Right lobe of liver (tissue), 6 donors: ENCODE measurements around the gene SPOCK2. TPM values are rescaled to one million over a fixed set of nuclear protein-coding genes. Genes with fewer than 3 reads are reported as not detected.

Source experiments
- ATAC-seq, 4 donors: fragments of 200-7000 bp; cut with Tn5 transposase; one replicate each; pipeline ENCODE4 v1.9.1; 2020; ENCODE audit warnings: mild to moderate bottlenecking in 4 of 4, moderate library complexity in 4 of 4
- DNase-seq, 3 donors: peaks; one replicate each; pipeline ENCODE4 v3.0.0-alpha.2; 2020
- H3K27ac ChIP-seq, 3 donors: fragments of 200-600 bp; one replicate each; pipeline ENCODE4 v1.8.0; 2022
- H3K27me3 ChIP-seq, 2 donors: fragments of 200-600 bp; one replicate each; pipeline ENCODE4 v1.8.0; 2022
- H3K36me3 ChIP-seq, 4 donors: fragments of 200-600 bp; sonication (generic) in 1 of 4; one replicate each; pipeline versions ENCODE4 v1.5.1 to v1.8.0; 2017 to 2022; ENCODE audit warnings: control low read depth in 1 of 4
- H3K4me1 ChIP-seq, 4 donors: fragments of 200-600 bp; sonication (generic) in 1 of 4; one replicate each; pipeline versions ENCODE4 v1.5.1 to v1.8.0; 2017 to 2022; ENCODE audit warnings: control low read depth in 1 of 4
- H3K4me3 ChIP-seq, 3 donors: fragments of 200-600 bp; one replicate each; pipeline ENCODE4 v1.8.0; 2022
- H3K9me3 ChIP-seq, 4 donors: fragments of 200-600 bp; sonication (generic) in 1 of 4; one replicate each; pipeline versions ENCODE4 v1.5.1 to v1.8.0; 2017 to 2022; ENCODE audit warnings: control low read depth in 1 of 4
- CTCF ChIP-seq, 4 donors: fragments of 200-600 bp in 3 of 4; fragments of 450-650 bp in 1 of 4; IDR thresholded peaks; one replicate each; pipeline versions ENCODE4 v1.5.1 to v1.8.0; 2016 to 2022; ENCODE audit warnings: antibody characterized with exemption in 4 of 4, mild to moderate bottlenecking in 2 of 4
- POLR2A ChIP-seq: fragments of 450-650 bp; IDR thresholded peaks from one replicate; pipeline ENCODE4 v1.6.1; 2017; ENCODE audit warnings: antibody characterized with exemption, mild to moderate bottlenecking
- WGBS: methylation state at CpG from one replicate; pipeline ENCODE4 v1.1.6; 2018; ENCODE audit warnings: low coverage, low lambda C conversion rate; ENCODE audit not compliant: insufficient coverage; ENCODE audit errors: missing lambda C conversion rate; 5-methylcytosine and 5-hydroxymethylcytosine counted together
- intact Hi-C, 2 donors: fragments of 100-400 bp; cut with DNase I; formaldehyde crosslinking; loops; one replicate each; pipeline versions ENCODE4 v1.11.2 to v1.14.1; 2022
- total RNA-seq, 6 experiments: library from RNA; depleted of rRNA in 2 of 6; stranded (reverse); fragments of >200 nt in 2 of 6; fragmentation: NEBNext Ultra II Directional in 3 of 6; extraction: Animal tissue kit (Norgen Biotek cat#: 25700) in 3 of 6; gene quantifications; one replicate each; pipeline versions ENCODE4 v1.1.0 to v1.2.4, GENCODE V29; 2016 to 2023
- donor health status: DM: no; HTN: yes; CAD: no.
- donor health status: DM: no; HTN: no; CAD: no.
- donor health status: DM: no; HTN: no; CAD: no.
- donor health status: DM: no; HTN: yes; CAD: no.
- donor health status: DM: no; HTN: yes; CAD: no.

The SPOCK2 gene
- total RNA-seq, 6 experiments from 2014 or later: 0.72 to 3.0 (median 1.2) TPM

GRCh38 chr10:72082856-72083789 is 5.2 kb downstream of the SPOCK2 start:
- DNase-seq (no peak), ATAC-seq (no peak)
- peaks cover 0 to 6% (median 2%) of the 10 kb centered on the region in 4 donors for H3K4me1 ChIP-seq
- TF ChIP-seq CTCF (IDR thresholded peaks at IDR 0.05) (no peak), POLR2A (no peak)
- H3K27ac ChIP-seq: no peak overlapping the region
- H3K27me3 ChIP-seq: peaks cover 0 to 9% of the 10 kb centered on the region in 2 donors
- WGBS: 71% methylated on average over 3 of the region's 6 CpGs
- intact Hi-C loops: no loop called here
- no peaks in the 10 kb centered on the region for H3K36me3 ChIP-seq
- H3K9me3 ChIP-seq: no peaks in the 10 kb centered on the region
- no peak overlapping the region for H3K4me3 ChIP-seq

- Histone ChIP-seq H3K36me3 (no peaks in the 10 kb centered on the region), H3K27ac (no peak overlapping the region), H3K4me3 (no peak overlapping the region), H3K27me3 (no peaks in the 10 kb centered on the region), H3K9me3 (no peaks in the 10 kb centered on the region), H3K4me1 (no peaks in the 10 kb centered on the region)
- 57% methylated on average over 5 of the region's 14 CpGs for WGBS
- ATAC-seq (no peak), DNase-seq (no peak)
- TF ChIP-seq CTCF (IDR thresholded peaks at IDR 0.05): no peak
- TF ChIP-seq POLR2A: no peak
- intact Hi-C loops: no loop called here
These were observed 6.4 kb downstream of the SPOCK2 start for GRCh38 chr10:72081772-72082590.

GRCh38 chr10:72081210-72081609 is 7.1 kb downstream of the SPOCK2 start:
- TF ChIP-seq POLR2A (no peak), CTCF (IDR thresholded peaks at IDR 0.05) (no peak)
- no peaks in the 10 kb centered on the region for H3K9me3 ChIP-seq
- no peak overlapping the region for H3K27ac ChIP-seq
- no peaks in the 10 kb centered on the region for H3K36me3 ChIP-seq
- H3K27me3 ChIP-seq: no peaks in the 10 kb centered on the region
- intact Hi-C loops: no loop called here
- no peaks in the 10 kb centered on the region for H3K4me1 ChIP-seq
- no peak overlapping the region for H3K4me3 ChIP-seq
- 92% methylated on average over 6 of the region's 9 CpGs for WGBS
- DNase-seq: no peak
- ATAC-seq: no peak

GRCh38 chr10:72080042-72080975 is 8.0 kb downstream of the SPOCK2 start:
- ATAC-seq: no peak
- H3K9me3 ChIP-seq: no peaks in the 10 kb centered on the region
- no peak for DNase-seq
- no peak overlapping the region for H3K4me3 ChIP-seq
- no peak overlapping the region for H3K27ac ChIP-seq
- WGBS: 87% methylated on average over 4 of the region's 14 CpGs
- H3K4me1 ChIP-seq: no peaks in the 10 kb centered on the region
- H3K36me3 ChIP-seq: no peaks in the 10 kb centered on the region
- H3K27me3 ChIP-seq: no peaks in the 10 kb centered on the region
- intact Hi-C loops: no loop called here
- TF ChIP-seq POLR2A (no peak), CTCF (IDR thresholded peaks at IDR 0.05) (no peak)
